ENCODE measurements around the gene SYT12. TPM values are rescaled to one million over a fixed set of nuclear protein-coding genes. Genes with fewer than 3 reads are reported as not detected.

The SYT12 gene
- total and polyA plus RNA-seq, 2 of the 13 experiments (the other 11 are each of a cell fraction or from before 2014, with no cell fraction given), result 0.01 to 0.02 TPM

- TF ChIP-seq BRD4 (CRISPR knock-in tag; IDR thresholded peaks at IDR 0.05) (no peak), ETS1 (CRISPR knock-in tag; IDR thresholded peaks at IDR 0.05) (no peak), ZNF883 (CRISPR knock-in tag; IDR thresholded peaks at IDR 0.05; ENCODE audit: not compliant biosample characterization) (no peak), TP53 (CRISPR knock-in tag; conservative IDR thresholded peaks at IDR 0.05) (no peak), RORA (CRISPR knock-in tag; IDR thresholded peaks at IDR 0.05) (no peak), ZNF609 (CRISPR knock-in tag; IDR thresholded peaks at IDR 0.05; ENCODE audit: borderline replicate concordance) (no peak), PBX2 (CRISPR knock-in tag; IDR thresholded peaks at IDR 0.05) (no peak), FOSL2 (CRISPR knock-in tag; IDR thresholded peaks at IDR 0.05) (0 out of 2 replicates have a peak, but pooled peaks have one; percentile 26), BATF2 (CRISPR knock-in tag; IDR thresholded peaks at IDR 0.05) (no peak), MEF2D (CRISPR knock-in tag; IDR thresholded peaks at IDR 0.05) (peak; percentile 50; the same call in 1 of the 2 replicates), ZNF800 (CRISPR knock-in tag; IDR thresholded peaks at IDR 0.05) (no peak), ZMYM3 (CRISPR knock-in tag; IDR thresholded peaks at IDR 0.05) (no peak), KDM1A (CRISPR knock-in tag; IDR thresholded peaks at IDR 0.05) (no peak), NR0B2 (CRISPR knock-in tag; IDR thresholded peaks at IDR 0.05) (0 out of 2 replicates have a peak, but pooled peaks have one; percentile 30), PRMT3 (CRISPR knock-in tag; IDR thresholded peaks at IDR 0.05; ENCODE audit: borderline replicate concordance, low read depth) (no peak), FLYWCH1 (CRISPR knock-in tag; IDR thresholded peaks at IDR 0.05) (no peak)
These were observed 48.7 kb downstream of the SYT12 start (continued) for GRCh38 chr11:67071420-67072284.

Data from HepG2 (cell line).